IMR-90 (cell line): ENCODE measurements around the gene KLHL2.
A peak's percentile ranks its signal among the peaks of the same experiment; 100 is the strongest.

Experiments used
- BHLHE40 ChIP-seq: fragments of 150-350 bp; IDR thresholded peaks from 2 replicates; pipeline ENCODE4 v1.6.1; 2016; ENCODE audit warnings: mild to moderate bottlenecking, low read depth, low read length
- CEBPB ChIP-seq: IDR thresholded peaks from 2 replicates; pipeline ENCODE4 v1.6.1; 2012; ENCODE audit warnings: low read depth, low read length, improper control_type of control experiment
- FOS ChIP-seq: fragments of 150-350 bp; IDR thresholded peaks from 2 replicates; pipeline ENCODE4 v1.6.1; 2016; ENCODE audit warnings: low read depth, low read length
- MXI1 ChIP-seq: IDR thresholded peaks from 2 replicates; pipeline ENCODE4 v1.6.1; 2012; ENCODE audit warnings: low read depth, mild to moderate bottlenecking, low read length, moderate library complexity, borderline replicate concordance
- POLR2A ChIP-seq: IDR thresholded peaks from 2 replicates; pipeline ENCODE4 v1.6.1; 2012; ENCODE audit warnings: mild to moderate bottlenecking, low read depth, low read length
- RAD21 ChIP-seq: IDR thresholded peaks from 2 replicates; pipeline ENCODE4 v1.6.1; 2012; ENCODE audit warnings: low read length, improper control_type of control experiment
- RFX5 ChIP-seq: IDR thresholded peaks from 2 replicates; pipeline ENCODE4 v1.8.0; 2012; ENCODE audit warnings: low read depth, mild to moderate bottlenecking, low read length, moderate library complexity
- SMC3 ChIP-seq: fragments of 150-350 bp; IDR thresholded peaks from 2 replicates; pipeline ENCODE4 v1.6.1; 2016; ENCODE audit warnings: low read depth, mild to moderate bottlenecking, antibody characterized with exemption, low read length, moderate library complexity
- TF ChIP-seq, protein P1 (sequence below): conservative IDR thresholded peaks from 2 replicates; pipeline ENCODE4 v1.5.1; 2012; ENCODE audit warnings: mild to moderate bottlenecking, low read depth, low read length, improper control_type of control experiment

DNA sequence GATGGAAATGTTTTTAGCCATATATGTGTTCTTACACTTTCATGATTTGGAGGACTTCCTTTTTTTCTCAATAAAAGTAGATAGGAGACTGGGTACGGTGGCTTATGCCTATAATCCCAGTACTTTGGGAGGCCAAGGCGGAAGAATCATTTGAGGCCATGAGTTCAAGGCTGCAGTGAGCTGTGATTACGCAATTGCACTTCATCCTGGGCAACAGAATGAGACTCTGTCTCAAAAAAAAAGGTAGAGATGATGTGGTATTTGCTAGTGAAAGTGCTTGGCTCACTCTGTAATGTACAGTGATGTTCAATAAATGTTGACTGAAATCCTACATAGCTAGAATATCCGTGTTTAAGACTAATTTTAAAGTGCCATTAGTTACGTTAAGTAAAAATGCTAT is 27.4 kb downstream of the KLHL2 start:
- no peak for TF ChIP-seq FOS
- no peak for TF ChIP-seq POLR2A
- TF ChIP-seq, protein P1, sequence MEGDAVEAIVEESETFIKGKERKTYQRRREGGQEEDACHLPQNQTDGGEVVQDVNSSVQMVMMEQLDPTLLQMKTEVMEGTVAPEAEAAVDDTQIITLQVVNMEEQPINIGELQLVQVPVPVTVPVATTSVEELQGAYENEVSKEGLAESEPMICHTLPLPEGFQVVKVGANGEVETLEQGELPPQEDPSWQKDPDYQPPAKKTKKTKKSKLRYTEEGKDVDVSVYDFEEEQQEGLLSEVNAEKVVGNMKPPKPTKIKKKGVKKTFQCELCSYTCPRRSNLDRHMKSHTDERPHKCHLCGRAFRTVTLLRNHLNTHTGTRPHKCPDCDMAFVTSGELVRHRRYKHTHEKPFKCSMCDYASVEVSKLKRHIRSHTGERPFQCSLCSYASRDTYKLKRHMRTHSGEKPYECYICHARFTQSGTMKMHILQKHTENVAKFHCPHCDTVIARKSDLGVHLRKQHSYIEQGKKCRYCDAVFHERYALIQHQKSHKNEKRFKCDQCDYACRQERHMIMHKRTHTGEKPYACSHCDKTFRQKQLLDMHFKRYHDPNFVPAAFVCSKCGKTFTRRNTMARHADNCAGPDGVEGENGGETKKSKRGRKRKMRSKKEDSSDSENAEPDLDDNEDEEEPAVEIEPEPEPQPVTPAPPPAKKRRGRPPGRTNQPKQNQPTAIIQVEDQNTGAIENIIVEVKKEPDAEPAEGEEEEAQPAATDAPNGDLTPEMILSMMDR: no peak
- TF ChIP-seq CEBPB: peak; percentile 85
- TF ChIP-seq BHLHE40: no peak
- TF ChIP-seq RAD21: no peak
- no peak for TF ChIP-seq RFX5
- no peak for TF ChIP-seq MXI1
- TF ChIP-seq SMC3: no peak
